Neural cell (in vitro differentiated cells): ENCODE measurements around the gene FRMD4A. TPM values are rescaled to one million over a fixed set of nuclear protein-coding genes. Genes with fewer than 3 reads are reported as not detected.

Experiments used
- H2AFZ ChIP-seq: fragments of 200-600, 300-800 bp; sonication (generic), shearing (Covaris generic); 2 replicates; pipeline ENCODE4 v1.6.0; 2014; ENCODE audit warnings: low read depth, mild to moderate bottlenecking, antibody characterized with exemption, low read length, moderate library complexity
- H3F3A ChIP-seq: fragments of 200-600 bp; shearing (Covaris generic); 2 replicates; pipeline ENCODE4 v1.6.1; 2016; ENCODE audit warnings: mild to moderate bottlenecking, moderate library complexity, mixed read lengths, antibody characterized with exemption, low read length; ENCODE audit not compliant: insufficient read depth, poor library complexity, severe bottlenecking
- H3K27ac ChIP-seq: fragments of 200-600, 300-800 bp; sonication (generic), shearing (Covaris generic); 2 replicates; pipeline ENCODE4 v1.5.1; 2014; ENCODE audit warnings: mild to moderate bottlenecking, low read length, moderate library complexity
- H3K27me3 ChIP-seq: fragments of 300-800, 200-600 bp; sonication (generic), shearing (Covaris generic); 2 replicates; pipeline ENCODE4 v1.6.0; 2014; ENCODE audit warnings: mild to moderate bottlenecking, low read depth, low read length, moderate library complexity; ENCODE audit not compliant: insufficient read depth
- H3K36me3 ChIP-seq: fragments of 300-800, 200-600 bp; sonication (generic), shearing (Covaris generic); 2 replicates; pipeline ENCODE4 v1.5.1; 2014; ENCODE audit warnings: mild to moderate bottlenecking, antibody characterized with exemption, low read length, moderate library complexity; ENCODE audit not compliant: insufficient read depth
- H3K4me2 ChIP-seq: fragments of 300-800, 200-600 bp; sonication (generic), shearing (Covaris generic); 2 replicates; pipeline ENCODE4 v1.6.0; 2014; ENCODE audit warnings: mild to moderate bottlenecking, low read length
- H3K4me3 ChIP-seq: fragments of 300-800, 200-600 bp; sonication (generic), shearing (Covaris generic); 2 replicates; pipeline ENCODE4 v1.5.1; 2014; ENCODE audit warnings: mild to moderate bottlenecking, low read length, moderate library complexity
- H3K79me2 ChIP-seq: fragments of 200-600 bp; shearing (Covaris generic); replicated peaks from 2 replicates; pipeline ENCODE4 v1.6.0; 2014; ENCODE audit warnings: mild to moderate bottlenecking, low read length, moderate library complexity; ENCODE audit not compliant: insufficient read depth
- H3K9ac ChIP-seq: fragments of 300-800, 200-600 bp; sonication (generic), shearing (Covaris generic); 2 replicates; pipeline ENCODE4 v1.6.1; 2016; ENCODE audit warnings: mild to moderate bottlenecking, low read length, mixed read lengths
- H3K9me2 ChIP-seq: fragments of 200-600 bp; shearing (Covaris generic); 2 replicates; pipeline ENCODE4 v1.6.1; 2016; ENCODE audit warnings: mild to moderate bottlenecking, low read length, mixed read lengths; ENCODE audit not compliant: insufficient read depth
- H3K9me3 ChIP-seq: fragments of 200-600, 300-800 bp; sonication (generic), shearing (Covaris generic); 2 replicates; pipeline ENCODE4 v1.6.1; 2016; ENCODE audit warnings: mild to moderate bottlenecking, mixed run types, low read length, moderate library complexity, mixed read lengths
- H4K20me1 ChIP-seq: fragments of 200-600 bp; shearing (Covaris generic); 2 replicates; pipeline ENCODE4 v1.6.1; 2016; ENCODE audit warnings: mild to moderate bottlenecking, mixed run types; ENCODE audit not compliant: insufficient read depth
- CTCF ChIP-seq: fragments of 450-650 bp; IDR thresholded peaks from 2 replicates; pipeline ENCODE4 v1.5.1; 2014; ENCODE audit warnings: antibody characterized with exemption, mild to moderate bottlenecking, moderate library complexity; ENCODE audit not compliant: poor library complexity, severe bottlenecking
- EP300 ChIP-seq: fragments of 450-650 bp; conservative IDR thresholded peaks from 2 replicates; pipeline ENCODE4 v1.6.1; 2014; ENCODE audit warnings: antibody characterized with exemption, mild to moderate bottlenecking, moderate library complexity; ENCODE audit not compliant: poor library complexity, severe bottlenecking
- EZH2 ChIP-seq: fragments of 200-600, 300-800 bp; shearing (Covaris generic), sonication (generic); IDR thresholded peaks from 2 replicates; pipeline ENCODE4 v1.6.1; 2014; ENCODE audit warnings: antibody characterized with exemption, low read length, borderline replicate concordance, mild to moderate bottlenecking; ENCODE audit not compliant: insufficient read depth, poor library complexity, severe bottlenecking
- MXI1 ChIP-seq: fragments of 450-650 bp; conservative IDR thresholded peaks from 2 replicates; pipeline ENCODE4 v1.6.1; 2014; ENCODE audit warnings: antibody characterized with exemption, mild to moderate bottlenecking; ENCODE audit not compliant: poor library complexity, severe bottlenecking
- POLR2AphosphoS5 ChIP-seq: IDR thresholded peaks from 2 replicates; pipeline ENCODE4 v1.6.1; 2012
- RAD21 ChIP-seq: fragments of 450-650 bp; conservative IDR thresholded peaks from 2 replicates; pipeline ENCODE4 v1.6.1; 2014; ENCODE audit warnings: antibody characterized with exemption, mild to moderate bottlenecking, moderate library complexity
- REST ChIP-seq: IDR thresholded peaks from 2 replicates; pipeline ENCODE4 v1.6.1; 2012; ENCODE audit warnings: borderline replicate concordance
- SMC3 ChIP-seq: fragments of 450-650 bp; conservative IDR thresholded peaks from 2 replicates; pipeline ENCODE4 v1.6.1; 2014; ENCODE audit warnings: antibody characterized with exemption, mild to moderate bottlenecking, moderate library complexity; ENCODE audit not compliant: poor library complexity
- TAF1 ChIP-seq: IDR thresholded peaks from 2 replicates; pipeline ENCODE4 v1.6.1; 2012; ENCODE audit warnings: low read depth
- polyA plus RNA-seq: library from polyadenylated mRNA; depleted of rRNA; stranded (reverse); fragments of >200 nt; gene quantifications from 2 replicates; pipeline ENCODE4 v1.2.3, GENCODE V29; 2014

The FRMD4A gene
- polyA plus RNA-seq, 1 donor from 2014 or later: 36.5 TPM

- Histone ChIP-seq H3K79me2 (no peaks in the 10 kb centered on the region), H3K36me3 (no peaks in the 10 kb centered on the region), H3K27me3 (no peaks in the 10 kb centered on the region), H3K9me2 (no peaks in the 10 kb centered on the region), H2AFZ (no peak overlapping the region), H3K4me3 (no peak overlapping the region), H3K4me2 (no peak overlapping the region), H3K9ac (no peak overlapping the region), H3K27ac (no peak overlapping the region), H4K20me1 (no peaks in the 10 kb centered on the region), H3F3A (no peaks in the 10 kb centered on the region), H3K9me3 (no peaks in the 10 kb centered on the region)
- TF ChIP-seq SMC3 (no peak), TAF1 (no peak), EZH2 (no peak), CTCF (no peak), POLR2AphosphoS5 (no peak), MXI1 (no peak), REST (no peak), EP300 (no peak), RAD21 (no peak)
Measured at GRCh38 chr10:13720699-13721098, 610.0 kb downstream of the FRMD4A start.

GRCh38 chr10:13719425-13719824 lies 611.3 kb downstream of the FRMD4A start:
- Histone ChIP-seq H3K9me2 (no peaks in the 10 kb centered on the region), H3K4me2 (no peak overlapping the region), H3K27me3 (no peaks in the 10 kb centered on the region), H2AFZ (no peak overlapping the region), H3K4me3 (no peak overlapping the region), H3K27ac (no peak overlapping the region), H4K20me1 (no peaks in the 10 kb centered on the region), H3K36me3 (no peaks in the 10 kb centered on the region), H3F3A (no peaks in the 10 kb centered on the region), H3K9me3 (no peaks in the 10 kb centered on the region), H3K9ac (no peak overlapping the region), H3K79me2 (no peaks in the 10 kb centered on the region)
- TF ChIP-seq EP300 (no peak), MXI1 (no peak), SMC3 (no peak), EZH2 (no peak), RAD21 (no peak), TAF1 (no peak), CTCF (no peak), POLR2AphosphoS5 (no peak), REST (no peak)
